ENCODE results near the gene ADARB1.

The ADARB1 gene

GRCh38 chr21:45156459-45156858, 82.1 kb downstream of the ADARB1 start:
- no peak for TF ChIP-seq CTCF (IDR thresholded peaks at IDR 0.05; ENCODE audit: low read depth, low read length)
- Histone ChIP-seq H3K4me3 (ENCODE audit: low read depth, low read length) (no peak overlapping the region), H3K36me3 (no peaks in the 10 kb centered on the region), H3K9me3 (no peaks in the 10 kb centered on the region), H3K27me3 (no peaks in the 10 kb centered on the region), H3K4me1 (peaks cover 38% of the 10 kb centered on the region)
- no peak for DNase-seq

DNA sequence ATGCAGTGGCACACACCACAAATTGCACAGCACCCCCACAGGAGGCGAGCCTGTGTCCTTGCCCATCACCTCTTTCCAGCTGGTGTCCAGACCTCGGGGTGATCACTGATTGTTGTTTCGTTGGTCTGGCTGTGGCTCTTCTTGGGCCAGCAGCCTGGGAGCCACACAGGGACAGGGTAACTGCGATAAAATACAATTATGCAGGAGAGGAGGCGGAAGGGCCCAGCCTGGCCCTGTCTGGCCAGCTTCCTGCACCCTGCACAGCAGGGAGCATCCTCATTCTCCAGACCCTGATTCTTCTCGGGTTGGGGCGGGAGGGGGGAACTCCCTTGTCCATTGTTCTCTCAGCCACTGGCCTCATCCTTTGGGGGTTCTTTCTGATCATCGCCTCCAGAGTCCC, 83.6 kb downstream of the ADARB1 start:
- H3K4me1 ChIP-seq: peaks cover 26% of the 10 kb centered on the region
- H3K36me3 ChIP-seq: no peaks in the 10 kb centered on the region; the same call in 1 of the 2 replicates
- no peak for TF ChIP-seq CTCF (IDR thresholded peaks at IDR 0.05; ENCODE audit: low read depth, low read length)
- no peak for DNase-seq
- H3K4me3 ChIP-seq (ENCODE audit: low read depth, low read length): no peak overlapping the region
- H3K9me3 ChIP-seq: no peaks in the 10 kb centered on the region
- H3K27me3 ChIP-seq: no peaks in the 10 kb centered on the region

- H3K9me3 ChIP-seq: no peaks in the 10 kb centered on the region
- H3K36me3 ChIP-seq: no peaks in the 10 kb centered on the region; the same call in 1 of the 2 replicates
- H3K4me3 ChIP-seq (ENCODE audit: low read depth, low read length): no peak overlapping the region
- TF ChIP-seq CTCF (IDR thresholded peaks at IDR 0.05; ENCODE audit: low read depth, low read length): no peak
- peaks cover 21% of the 10 kb centered on the region for H3K4me1 ChIP-seq
- DNase-seq: no peak
- no peaks in the 10 kb centered on the region for H3K27me3 ChIP-seq
These were observed 84.4 kb downstream of the ADARB1 start for GRCh38 chr21:45158491-45159423.

DNA sequence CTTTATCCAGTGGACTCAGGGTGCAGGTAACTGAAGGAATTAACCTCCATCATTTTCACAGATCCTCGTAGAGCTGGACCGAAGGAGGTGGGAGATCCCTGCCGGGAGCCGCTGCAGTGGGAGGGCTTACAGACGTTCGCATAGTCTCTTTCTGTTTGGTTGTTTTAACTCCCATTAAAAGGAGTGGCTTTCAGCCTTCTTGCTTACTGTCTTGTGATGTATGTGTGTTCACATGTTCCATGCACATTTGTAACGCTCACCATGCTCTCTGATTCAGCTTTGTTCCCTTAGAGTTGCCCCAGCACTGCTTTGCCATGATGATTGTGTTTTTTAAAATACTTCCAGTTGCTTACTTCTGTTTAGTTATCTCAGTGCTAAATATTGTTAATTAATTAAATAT, 85.8 kb downstream of the ADARB1 start:
- no peak for DNase-seq
- Histone ChIP-seq H3K36me3 (no peaks in the 10 kb centered on the region; the same call in 1 of the 2 replicates), H3K4me3 (ENCODE audit: low read depth, low read length) (no peak overlapping the region), H3K4me1 (peaks cover 11% of the 10 kb centered on the region), H3K9me3 (no peaks in the 10 kb centered on the region), H3K27me3 (no peaks in the 10 kb centered on the region)
- no peak for TF ChIP-seq CTCF (IDR thresholded peaks at IDR 0.05; ENCODE audit: low read depth, low read length)

- no peaks in the 10 kb centered on the region for H3K9me3 ChIP-seq
- TF ChIP-seq CTCF (IDR thresholded peaks at IDR 0.05; ENCODE audit: low read depth, low read length): no peak
- H3K4me1 ChIP-seq: peaks cover 10% of the 10 kb centered on the region; the same call in 1 of the 2 replicates
- no peaks in the 10 kb centered on the region for H3K27me3 ChIP-seq
- no peaks in the 10 kb centered on the region; the same call in 1 of the 2 replicates for H3K36me3 ChIP-seq
- no peak overlapping the region for H3K4me3 ChIP-seq (ENCODE audit: low read depth, low read length)
- no peak for DNase-seq
These were observed 86.9 kb downstream of the ADARB1 start for GRCh38 chr21:45161038-45161945.

Data from BE2C (cell line).